Measurements from ENCODE around the gene IPPK.

Gene IPPK

DNA sequence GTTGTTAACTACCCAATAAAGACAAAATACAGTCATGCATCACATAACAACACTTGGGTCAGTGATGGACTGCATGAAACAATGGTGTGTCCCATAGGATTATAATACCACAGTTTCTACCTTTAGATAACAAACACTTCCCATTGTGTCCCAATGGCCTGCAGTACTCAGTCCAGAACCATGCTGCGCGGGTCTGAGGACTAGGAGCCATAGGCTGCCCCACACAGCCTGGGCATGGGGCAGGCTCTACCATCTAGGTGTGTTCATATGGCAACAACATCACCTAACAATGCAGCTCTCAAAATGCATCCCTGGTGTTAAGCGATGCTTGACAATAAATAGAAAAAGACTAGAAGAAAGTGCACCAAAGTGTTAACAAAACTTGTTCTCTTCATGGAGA, 6.8 kb downstream of the IPPK start:
- FAIRE-seq, result no peak
- DNase-seq (ENCODE audit: insufficient read length, low spot score), result no peak
- TF ChIP-seq, protein P1, sequence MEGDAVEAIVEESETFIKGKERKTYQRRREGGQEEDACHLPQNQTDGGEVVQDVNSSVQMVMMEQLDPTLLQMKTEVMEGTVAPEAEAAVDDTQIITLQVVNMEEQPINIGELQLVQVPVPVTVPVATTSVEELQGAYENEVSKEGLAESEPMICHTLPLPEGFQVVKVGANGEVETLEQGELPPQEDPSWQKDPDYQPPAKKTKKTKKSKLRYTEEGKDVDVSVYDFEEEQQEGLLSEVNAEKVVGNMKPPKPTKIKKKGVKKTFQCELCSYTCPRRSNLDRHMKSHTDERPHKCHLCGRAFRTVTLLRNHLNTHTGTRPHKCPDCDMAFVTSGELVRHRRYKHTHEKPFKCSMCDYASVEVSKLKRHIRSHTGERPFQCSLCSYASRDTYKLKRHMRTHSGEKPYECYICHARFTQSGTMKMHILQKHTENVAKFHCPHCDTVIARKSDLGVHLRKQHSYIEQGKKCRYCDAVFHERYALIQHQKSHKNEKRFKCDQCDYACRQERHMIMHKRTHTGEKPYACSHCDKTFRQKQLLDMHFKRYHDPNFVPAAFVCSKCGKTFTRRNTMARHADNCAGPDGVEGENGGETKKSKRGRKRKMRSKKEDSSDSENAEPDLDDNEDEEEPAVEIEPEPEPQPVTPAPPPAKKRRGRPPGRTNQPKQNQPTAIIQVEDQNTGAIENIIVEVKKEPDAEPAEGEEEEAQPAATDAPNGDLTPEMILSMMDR (IDR thresholded peaks at IDR 0.05; ENCODE audit: insufficient read depth, missing control alignments), result no peak

DNA sequence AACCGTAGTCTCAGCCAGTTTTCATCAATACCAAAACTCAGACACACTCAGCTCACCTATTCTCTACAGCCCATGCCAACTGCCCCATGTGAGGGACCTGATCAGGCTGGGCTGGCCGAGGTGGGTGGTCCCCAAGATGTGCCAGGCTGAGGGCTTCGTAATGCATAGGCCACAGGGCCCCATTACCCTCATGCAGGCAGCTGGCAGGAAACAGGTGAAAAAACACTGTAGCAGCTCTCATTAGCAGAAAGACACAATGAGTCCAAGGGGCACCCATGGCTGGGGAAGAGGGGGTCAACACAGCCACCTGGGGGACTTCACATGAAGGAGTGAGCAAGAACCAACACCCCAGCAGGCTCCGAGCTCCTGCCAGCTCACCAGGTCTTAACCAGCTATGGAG, 8.2 kb downstream of the IPPK start:
- DNase-seq (ENCODE audit: insufficient read length, low spot score) (no peak), FAIRE-seq (no peak)
- TF ChIP-seq, protein P1 (IDR thresholded peaks at IDR 0.05; ENCODE audit: insufficient read depth, missing control alignments), result no peak

DNA sequence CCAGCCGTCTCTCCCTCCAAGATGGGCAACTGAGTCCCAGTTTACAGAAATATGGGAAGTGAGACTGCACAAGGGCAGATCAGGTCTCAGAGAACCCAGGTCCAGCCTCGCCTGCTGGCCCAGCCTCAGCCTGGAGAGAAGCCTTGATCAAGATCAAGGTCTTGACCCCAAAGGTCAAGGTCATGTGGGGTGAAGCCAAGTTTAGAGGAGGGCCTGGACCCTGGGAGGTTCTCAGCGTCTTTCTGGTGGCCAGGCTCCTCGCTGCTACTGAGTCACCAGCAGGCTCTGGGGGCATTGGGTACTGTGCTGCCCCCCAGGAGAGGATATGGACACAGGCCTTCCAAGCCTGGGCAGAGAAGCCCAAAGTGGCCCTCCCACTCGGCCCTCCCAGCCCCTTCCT, 8.8 kb downstream of the IPPK start:
- DNase-seq (ENCODE audit: insufficient read length, low spot score) (no peak), FAIRE-seq (no peak)
- TF ChIP-seq, protein P1 (IDR thresholded peaks at IDR 0.05; ENCODE audit: insufficient read depth, missing control alignments), result no peak

DNA sequence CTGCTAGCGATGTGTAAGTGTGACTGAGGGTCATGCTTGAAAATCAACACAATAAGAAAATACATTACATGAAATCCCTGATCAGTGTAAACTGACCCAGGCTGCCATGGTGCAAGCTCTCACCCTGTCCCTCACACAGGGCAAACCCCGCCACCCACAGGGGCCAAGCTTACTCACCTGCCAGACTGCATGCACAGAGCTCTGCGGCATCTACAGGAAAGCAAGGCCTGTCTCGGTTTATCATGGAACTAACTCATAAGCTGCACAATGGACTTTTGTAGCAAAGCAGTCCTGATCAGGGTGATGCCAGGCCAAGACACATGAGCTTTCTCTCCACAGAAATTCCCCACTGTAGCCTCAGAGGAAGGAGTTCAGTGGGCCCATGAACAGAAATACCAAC, 9.7 kb downstream of the IPPK start:
- no peak for DNase-seq (ENCODE audit: insufficient read length, low spot score)
- TF ChIP-seq, protein P1 (IDR thresholded peaks at IDR 0.05; ENCODE audit: insufficient read depth, missing control alignments), result no peak
- FAIRE-seq, result no peak

DNA sequence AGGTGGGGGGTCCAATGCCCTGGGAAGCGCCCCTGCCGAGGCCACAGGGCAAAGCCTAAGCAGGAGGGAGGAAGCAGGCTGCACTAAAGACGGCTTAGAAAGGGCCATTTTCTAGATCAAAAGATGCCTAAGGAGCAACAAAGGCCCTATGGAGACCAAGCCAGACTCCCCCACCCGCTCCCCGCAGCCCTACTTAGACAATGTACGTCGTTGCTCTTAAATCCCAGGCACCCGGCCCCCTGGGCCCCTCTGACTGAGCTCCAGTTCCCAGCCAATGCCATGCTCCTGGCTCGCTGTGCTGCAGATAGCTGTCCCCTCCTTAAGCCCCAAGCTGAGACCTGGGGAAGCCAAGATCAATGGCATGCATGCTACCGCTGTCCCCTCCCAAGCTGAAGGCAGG, 10.3 kb downstream of the IPPK start:
- FAIRE-seq (no peak), DNase-seq (ENCODE audit: insufficient read length, low spot score) (no peak)
- TF ChIP-seq, protein P1 (IDR thresholded peaks at IDR 0.05; ENCODE audit: insufficient read depth, missing control alignments), result no peak

- DNase-seq (ENCODE audit: insufficient read length, low spot score), result no peak
- TF ChIP-seq, protein P1 (IDR thresholded peaks at IDR 0.05; ENCODE audit: insufficient read depth, missing control alignments), result no peak
- FAIRE-seq, result no peak
Measured at GRCh38 chr9:92658611-92659010, 11.3 kb downstream of the IPPK start.

DNA sequence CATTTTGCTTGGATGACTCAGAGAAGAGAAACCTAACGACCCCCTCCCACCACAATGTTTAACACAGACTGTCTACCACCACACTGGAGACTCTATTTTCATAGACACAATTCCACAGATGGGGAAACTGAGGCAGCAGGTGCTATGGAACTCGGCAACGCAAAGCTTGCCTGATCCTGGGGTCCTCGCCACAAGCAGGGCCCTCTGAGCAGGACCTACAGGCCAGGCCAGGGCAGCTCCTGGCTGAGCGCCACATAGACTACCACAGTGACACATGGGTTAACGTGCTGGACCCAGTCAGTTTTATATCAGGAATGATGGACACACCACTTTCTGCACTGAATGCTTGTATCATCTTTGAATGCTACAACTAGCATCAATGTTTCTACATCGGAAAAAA, 11.8 kb downstream of the IPPK start:
- DNase-seq (ENCODE audit: insufficient read length, low spot score), result no peak
- TF ChIP-seq, protein P1 (IDR thresholded peaks at IDR 0.05; ENCODE audit: insufficient read depth, missing control alignments), result no peak
- FAIRE-seq, result no peak
